ENCODE measurements around the gene SORCS2.

SORCS2 gene

GRCh38 chr4:7733201-7733600 lies 540.9 kb downstream of the SORCS2 start:
- DNase-seq (ENCODE audit: low read depth in 2 of 2), result no peak

GRCh38 chr4:7733801-7734650 lies 541.7 kb downstream of the SORCS2 start:
- no peak for DNase-seq (ENCODE audit: low read depth in 2 of 2)

DNA sequence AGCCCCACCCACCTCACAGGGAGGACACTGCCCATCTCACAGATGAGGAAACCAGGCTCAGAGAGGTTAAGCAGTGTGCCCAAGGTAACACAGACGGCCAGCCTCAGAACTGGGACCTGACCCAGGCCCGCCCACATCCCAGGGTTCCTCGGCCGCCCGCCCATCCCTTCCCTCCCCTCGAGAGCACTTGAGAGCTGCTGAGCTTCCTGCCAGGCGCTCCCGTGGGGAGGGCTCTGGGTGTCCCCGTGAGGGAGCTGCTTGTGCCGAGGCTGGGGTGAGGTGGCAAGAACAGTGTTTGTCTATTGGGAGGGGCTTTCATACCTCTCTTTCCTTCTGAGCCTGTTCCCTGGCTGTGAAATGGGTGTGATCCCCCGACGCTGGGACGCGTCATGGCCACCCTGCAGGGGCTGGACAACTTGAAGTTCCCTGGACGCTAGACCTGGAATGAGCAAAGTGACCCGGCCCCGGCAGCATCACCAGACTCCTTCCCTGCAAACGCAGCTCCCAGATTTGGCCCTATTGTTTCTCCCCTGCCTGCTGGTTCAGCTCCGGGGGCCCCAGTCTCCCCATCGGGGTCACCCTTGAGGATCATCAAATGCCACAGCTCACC lies 542.4 kb downstream of the SORCS2 start:
- DNase-seq (ENCODE audit: low read depth in 2 of 2), result no peak

DNA sequence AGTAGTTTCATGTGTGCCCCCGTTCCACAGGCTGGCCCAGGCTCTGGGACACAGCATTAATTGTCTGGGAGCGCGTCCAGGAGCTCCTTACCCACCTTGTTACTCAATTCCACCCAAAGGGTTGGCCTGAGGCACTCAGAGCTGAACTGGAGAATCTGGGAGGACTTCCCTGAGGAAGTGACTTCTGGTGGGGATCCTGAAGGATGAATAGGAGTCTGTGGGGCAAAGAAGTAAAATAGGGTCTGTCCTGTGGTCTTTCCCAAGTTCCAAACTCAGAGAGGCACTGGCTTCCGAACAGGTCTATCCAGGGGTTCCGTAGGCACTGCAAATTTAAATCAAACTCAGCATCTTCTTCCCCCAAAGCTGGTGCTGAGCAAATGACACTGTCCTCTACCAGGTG lies 543.1 kb downstream of the SORCS2 start:
- no peak for DNase-seq (ENCODE audit: low read depth in 2 of 2)

- no peak for DNase-seq (ENCODE audit: low read depth in 2 of 2)
These were observed 543.6 kb downstream of the SORCS2 start for GRCh38 chr4:7735961-7736360.

GRCh38 chr4:7736436-7737267 lies 544.3 kb downstream of the SORCS2 start:
- DNase-seq (ENCODE audit: low read depth in 2 of 2), result no peak

- no peak for DNase-seq (ENCODE audit: low read depth in 2 of 2)
These were observed 544.9 kb downstream of the SORCS2 start for GRCh38 chr4:7737268-7737645.

GRCh38 chr4:7737752-7738457 lies 545.6 kb downstream of the SORCS2 start:
- no peak for DNase-seq (ENCODE audit: low read depth in 2 of 2)

DNA sequence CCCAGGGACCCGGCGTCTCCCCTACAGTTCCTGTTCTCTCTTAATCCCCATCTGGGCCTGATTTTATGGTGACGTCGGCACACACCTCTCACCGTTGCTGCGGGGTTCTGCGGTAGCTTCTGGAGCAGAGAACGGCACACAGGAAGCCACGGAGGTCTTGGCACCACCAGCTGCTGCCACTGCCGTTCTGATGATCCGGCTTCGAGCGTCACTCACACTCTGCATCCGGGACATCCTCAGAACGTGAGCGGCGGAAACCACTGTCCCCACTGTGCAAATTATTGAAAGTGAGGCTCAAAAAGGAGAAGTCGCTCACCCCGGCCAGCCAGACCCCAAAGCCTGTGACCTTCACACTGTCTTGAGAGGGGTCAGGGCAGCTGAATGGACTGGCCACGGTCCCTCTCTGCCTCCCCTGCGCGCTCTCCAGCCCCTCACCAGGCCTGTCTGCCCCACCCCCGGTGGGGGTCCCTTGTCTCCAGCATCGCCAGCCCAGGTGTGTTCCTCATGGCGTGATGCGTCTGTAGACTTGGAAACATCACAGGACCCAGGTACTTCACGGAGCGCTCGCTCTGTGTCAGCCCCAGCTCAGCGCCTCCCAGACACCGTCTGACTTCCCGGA lies 546.2 kb downstream of the SORCS2 start:
- DNase-seq (ENCODE audit: low read depth in 2 of 2), result no peak

DNA sequence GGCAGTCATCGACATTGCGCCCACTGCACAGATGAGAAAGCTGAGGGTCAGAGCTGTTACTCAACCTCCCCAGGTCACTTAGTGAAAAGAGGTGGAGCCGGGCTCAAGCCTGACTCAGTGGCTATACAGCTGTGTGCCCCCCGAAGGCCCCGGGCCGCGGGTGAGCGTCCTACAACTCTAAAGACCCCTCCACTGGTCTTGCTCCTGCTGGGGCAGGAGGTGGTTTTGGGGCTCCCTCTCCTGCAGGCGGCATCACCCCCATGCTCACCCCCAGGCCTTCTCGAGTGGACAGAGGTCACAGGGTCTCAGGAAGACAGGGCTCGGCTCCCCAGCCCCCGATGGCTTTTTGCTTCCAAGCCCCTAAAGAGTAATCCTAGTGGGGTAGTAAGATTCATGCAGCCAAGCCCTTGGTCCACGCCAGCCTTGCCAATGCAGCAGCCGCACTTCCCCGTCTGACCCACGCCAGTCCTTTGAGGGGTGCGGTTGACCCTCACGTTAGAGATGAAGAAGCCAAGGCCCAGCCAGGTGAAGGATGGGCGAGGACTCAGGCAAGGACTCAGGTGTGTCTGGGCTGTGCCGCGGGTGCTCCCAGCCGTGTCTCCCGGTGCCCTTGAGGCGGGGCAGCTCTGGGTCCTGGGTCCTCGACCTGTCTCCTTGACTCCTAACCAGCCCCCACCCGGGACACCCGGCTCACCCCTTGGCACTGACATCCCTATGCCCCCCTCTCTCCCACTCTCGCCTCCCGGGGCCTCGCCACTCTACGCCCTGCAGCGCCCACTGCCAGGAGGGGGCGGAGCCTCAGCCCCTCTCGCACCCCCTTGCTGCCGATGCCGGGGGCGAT lies 547.0 kb downstream of the SORCS2 start:
- DNase-seq (ENCODE audit: low read depth in 2 of 2), result no peak

- no peak for DNase-seq (ENCODE audit: low read depth in 2 of 2)
These were observed 547.9 kb downstream of the SORCS2 start for GRCh38 chr4:7739918-7740865.

- DNase-seq (ENCODE audit: low read depth in 2 of 2), result no peak
These were observed 548.7 kb downstream of the SORCS2 start for GRCh38 chr4:7740866-7741525.

GRCh38 chr4:7741946-7742806 lies 549.8 kb downstream of the SORCS2 start:
- DNase-seq (ENCODE audit: low read depth in 2 of 2), result no peak

DNA sequence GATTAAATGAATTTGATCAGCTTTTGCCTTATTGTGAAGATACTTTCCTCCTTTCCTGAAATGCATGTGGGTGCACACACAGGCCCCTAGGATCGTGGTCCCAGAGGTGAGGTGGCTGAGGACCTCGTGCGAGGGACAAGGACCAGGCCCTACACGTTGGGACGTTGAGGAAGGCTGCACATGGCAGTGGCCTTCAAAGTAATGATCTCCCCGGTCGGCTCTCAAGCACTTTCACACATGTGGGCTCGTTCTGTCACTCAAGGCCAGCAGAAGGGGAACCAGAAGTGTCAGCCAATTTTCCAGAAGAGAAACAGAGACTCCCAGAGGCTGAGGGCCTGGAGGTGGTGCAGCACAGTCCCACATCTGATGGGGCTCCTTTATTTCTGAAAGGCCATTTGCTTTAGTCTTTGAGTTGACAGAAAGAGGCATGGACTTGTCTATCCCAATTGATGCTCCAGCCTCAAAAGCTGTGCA lies 550.5 kb downstream of the SORCS2 start:
- no peak for DNase-seq (ENCODE audit: low read depth in 2 of 2)

GRCh38 chr4:7744142-7744804 lies 551.9 kb downstream of the SORCS2 start:
- DNase-seq (ENCODE audit: low read depth in 2 of 2), result no peak

GRCh38 chr4:7745301-7745885 lies 553.1 kb downstream of the SORCS2 start:
- no peak for DNase-seq (ENCODE audit: low read depth in 2 of 2)
